H1 (cell line): Measurements from ENCODE around the gene KLB. TPM values are rescaled to one million over a fixed set of nuclear protein-coding genes. Genes with fewer than 3 reads are reported as not detected.

Experiments
- CTCF ChIA-PET: fragments of 300-600 bp; sonication (Branson Sonifier 250); formaldehyde crosslinking; loops from one replicate; lab custom pipeline; 2021; ENCODE audit not compliant: partially characterized antibody; lab: Charles Lee
- POLR2A ChIA-PET: fragments of 300-600 bp; sonication (Branson Sonifier 250); formaldehyde crosslinking; loops from one replicate; lab custom pipeline; 2021; ENCODE audit warnings: inconsistent platforms; ENCODE audit not compliant: partially characterized antibody; lab: Charles Lee
- DNase-seq, 2 experiments: peaks; one replicate each; pipeline versions ENCODE4 v3.0.0 to v3.0.0-alpha.2; 2010 to 2022; ENCODE audit warnings: low spot score in 2 of 2, low read depth in 1 of 2, mixed read lengths in 1 of 2
- FAIRE-seq: peaks from 2 replicates; lab custom pipeline; 2011; peaks lifted over from hg19 to GRCh38; lab: Jason Lieb, UNC
- H2AFZ ChIP-seq: 2 replicates; pipeline ENCODE4 v1.8.1; 2012; ENCODE audit warnings: low read length, inconsistent platforms
- H2AK5ac ChIP-seq: 2 replicates; pipeline ENCODE4 v1.6.1; 2013; ENCODE audit warnings: low read depth, low read length
- H2BK120ac ChIP-seq: replicated peaks from 2 replicates; pipeline ENCODE3; 2013; ENCODE audit warnings: low read depth, low read length, inconsistent platforms
- H2BK12ac ChIP-seq: 2 replicates; pipeline ENCODE4 v1.6.1; 2013; ENCODE audit warnings: low read depth, low read length
- H2BK15ac ChIP-seq: 2 replicates; pipeline ENCODE4 v1.6.1; 2013; ENCODE audit warnings: low read length
- H2BK20ac ChIP-seq: 2 replicates; pipeline ENCODE4 v1.6.1; 2013; ENCODE audit warnings: low read length
- H2BK5ac ChIP-seq: 2 replicates; pipeline ENCODE4 v1.6.1; 2013; ENCODE audit warnings: low read depth, low read length
- H3K14ac ChIP-seq: 2 replicates; pipeline ENCODE4 v1.6.1; 2013; ENCODE audit warnings: inconsistent platforms; ENCODE audit not compliant: insufficient read length
- H3K18ac ChIP-seq: 2 replicates; pipeline ENCODE4 v1.6.1; 2013; ENCODE audit warnings: low read length; ENCODE audit errors: extremely low read depth
- H3K23ac ChIP-seq: 2 replicates; pipeline ENCODE4 v1.6.1; 2013; ENCODE audit warnings: inconsistent platforms; ENCODE audit not compliant: insufficient read length
- H3K23me2 ChIP-seq: 2 replicates; pipeline ENCODE4 v1.6.1; 2013; ENCODE audit warnings: low read depth, low read length
- H3K27ac ChIP-seq: 2 replicates; pipeline ENCODE4 v1.6.1; 2011; ENCODE audit warnings: low read depth, low read length, inconsistent platforms
- H3K27me3 ChIP-seq, 4 experiments: replicated peaks in 1 of 4; 1 replicate in 1 of 4; 2 replicates in 3 of 4; pipeline versions ENCODE4 v1.6.1 to v1.8.1; 2011 to 2013; ENCODE audit warnings: low read length in 3 of 4, mild to moderate bottlenecking in 3 of 4, inconsistent platforms in 2 of 4, mixed read lengths in 2 of 4, moderate library complexity in 1 of 4; ENCODE audit not compliant: control insufficient read depth in 3 of 4, insufficient read depth in 3 of 4; ENCODE audit errors: extremely low read depth in 1 of 4
- H3K36me3 ChIP-seq, 4 experiments: 2 replicates each; pipeline versions ENCODE4 v1.6.1 to v1.8.1; 2011 to 2013; ENCODE audit warnings: mild to moderate bottlenecking in 4 of 4, low read length in 3 of 4, moderate library complexity in 2 of 4, control low read depth in 1 of 4, inconsistent platforms in 1 of 4; ENCODE audit not compliant: insufficient read depth in 4 of 4, control insufficient read depth in 2 of 4
- H3K4ac ChIP-seq: replicated peaks from 2 replicates; pipeline ENCODE3; 2013; ENCODE audit warnings: low read length, low read depth, mixed read lengths, inconsistent platforms; ENCODE audit not compliant: insufficient read length
- H3K4me1 ChIP-seq, 4 experiments: replicated peaks in 1 of 4; 1 replicate in 1 of 4; 2 replicates in 3 of 4; pipeline versions ENCODE4 v1.6.1 to v1.8.1; 2011 to 2013; ENCODE audit warnings: low read length in 3 of 4, inconsistent platforms in 2 of 4, mixed read lengths in 1 of 4; ENCODE audit not compliant: insufficient read depth in 4 of 4, control insufficient read depth in 3 of 4
- H3K4me2 ChIP-seq, 2 experiments: 2 replicates each; pipeline versions ENCODE4 v1.6.1 to v1.8.1; 2011 to 2013; ENCODE audit warnings: low read depth in 2 of 2, low read length in 2 of 2, control low read depth in 1 of 2, inconsistent platforms in 1 of 2, mild to moderate bottlenecking in 1 of 2; ENCODE audit not compliant: insufficient read depth in 1 of 2
- H3K4me3 ChIP-seq, 4 experiments: fragments of 200-600, 300-600 bp in 1 of 4; sonication (generic), shearing (Covaris generic), sonication (Bioruptor Twin) in 1 of 4; 2 replicates each; pipeline versions ENCODE4 v1.5.1 to v1.8.1; 2011 to 2016; ENCODE audit warnings: low read length in 4 of 4, low read depth in 3 of 4, control low read depth in 2 of 4, inconsistent platforms in 2 of 4, mild to moderate bottlenecking in 2 of 4, mixed read lengths in 1 of 4, moderate library complexity in 1 of 4; ENCODE audit not compliant: insufficient read depth in 2 of 4; ENCODE audit errors: extremely low read depth in 1 of 4
- H3K56ac ChIP-seq: replicated peaks from 2 replicates; pipeline ENCODE3; 2013; ENCODE audit warnings: low read depth, mild to moderate bottlenecking, mixed read lengths, low read length, inconsistent platforms; ENCODE audit not compliant: insufficient read length
- H3K79me1 ChIP-seq: 2 replicates; pipeline ENCODE4 v1.6.1; 2013; ENCODE audit warnings: low read depth, low read length, control low read depth
- H3K79me2 ChIP-seq, 2 experiments: 2 replicates each; pipeline versions ENCODE4 v1.6.1 to v1.8.1; 2012 to 2013; ENCODE audit warnings: low read length in 2 of 2, mild to moderate bottlenecking in 2 of 2, inconsistent platforms in 1 of 2; ENCODE audit not compliant: insufficient read depth in 2 of 2, control insufficient read depth in 1 of 2
- H3K9ac ChIP-seq, 4 experiments: replicated peaks in 1 of 4; 1 replicate in 1 of 4; 2 replicates in 3 of 4; pipeline versions ENCODE4 v1.6.1 to v1.8.1; 2011 to 2013; ENCODE audit warnings: low read depth in 3 of 4, low read length in 3 of 4, control low read depth in 2 of 4, mild to moderate bottlenecking in 2 of 4, moderate library complexity in 2 of 4, inconsistent platforms in 1 of 4; ENCODE audit errors: extremely low read depth in 1 of 4
- H3K9me3 ChIP-seq, 2 experiments: 2 replicates each; pipeline versions ENCODE4 v1.6.1 to v1.8.1; 2012 to 2013; ENCODE audit warnings: mild to moderate bottlenecking in 2 of 2, moderate library complexity in 2 of 2, control low read depth in 1 of 2, inconsistent platforms in 1 of 2, low read depth in 1 of 2, low read length in 1 of 2, mixed read lengths in 1 of 2; ENCODE audit not compliant: insufficient read depth in 2 of 2
- H4K20me1 ChIP-seq, 2 experiments: replicated peaks in 1 of 2; 2 replicates each; pipeline versions ENCODE3 to v1.8.1; 2011 to 2013; ENCODE audit warnings: inconsistent platforms in 2 of 2, low read length in 2 of 2, mild to moderate bottlenecking in 1 of 2; ENCODE audit not compliant: insufficient read depth in 2 of 2, control insufficient read depth in 1 of 2
- H4K5ac ChIP-seq: 2 replicates; pipeline ENCODE4 v1.6.1; 2013; ENCODE audit warnings: low read length, low read depth, mixed read lengths, inconsistent platforms; ENCODE audit not compliant: insufficient read length
- H4K8ac ChIP-seq: 2 replicates; pipeline ENCODE4 v1.8.0; 2013; ENCODE audit warnings: mild to moderate bottlenecking, moderate library complexity, low read length, inconsistent platforms; ENCODE audit not compliant: insufficient read depth; ENCODE audit errors: extremely low read depth
- H4K91ac ChIP-seq: replicated peaks from 2 replicates; pipeline ENCODE3; 2013; ENCODE audit warnings: low read length, mixed read lengths, inconsistent platforms; ENCODE audit not compliant: insufficient read length
- BACH1 ChIP-seq: IDR thresholded peaks from 2 replicates; pipeline ENCODE4 v1.6.1; 2012; ENCODE audit warnings: low read length, improper control_type of control experiment
- CHD1 ChIP-seq: IDR thresholded peaks from 2 replicates; pipeline ENCODE4 v1.6.1; 2012; ENCODE audit warnings: low read depth, low read length, improper control_type of control experiment
- CHD2 ChIP-seq: IDR thresholded peaks from 2 replicates; pipeline ENCODE4 v1.6.1; 2012; ENCODE audit warnings: low read length, improper control_type of control experiment
- EP300 ChIP-seq, 2 experiments: IDR thresholded peaks; 1 replicate in 1 of 2; 2 replicates in 1 of 2; pipeline ENCODE4 v1.6.1; 2011 to 2012; ENCODE audit warnings: low read depth in 2 of 2, low read length in 2 of 2, mild to moderate bottlenecking in 2 of 2, borderline replicate concordance in 1 of 2, inconsistent platforms in 1 of 2, moderate library complexity in 1 of 2
- EZH2 ChIP-seq: fragments of 200-600 bp; sonication (generic); IDR thresholded peaks from 2 replicates; pipeline ENCODE4 v1.7.1; 2012; ENCODE audit warnings: low read depth, mild to moderate bottlenecking, moderate library complexity, low read length, inconsistent platforms; ENCODE audit not compliant: severe bottlenecking
- FOSL1 ChIP-seq: IDR thresholded peaks from 2 replicates; pipeline ENCODE4 v1.6.1; 2011; ENCODE audit warnings: mild to moderate bottlenecking, low read depth, low read length, moderate library complexity; ENCODE audit not compliant: insufficient read depth
- HDAC2 ChIP-seq, 2 experiments: fragments of 300-600 bp in 1 of 2; sonication (generic) in 1 of 2; IDR thresholded peaks; 2 replicates each; pipeline ENCODE4 v1.6.1; 2011 to 2012; ENCODE audit warnings: low read depth in 2 of 2, low read length in 2 of 2, mild to moderate bottlenecking in 2 of 2, moderate library complexity in 2 of 2, borderline replicate concordance in 1 of 2, inconsistent platforms in 1 of 2
- HDAC6 ChIP-seq: IDR thresholded peaks from one replicate; pipeline ENCODE4 v1.7.1; 2012; ENCODE audit warnings: low read depth, mild to moderate bottlenecking, inconsistent platforms, low read length, moderate library complexity
- TCF12 ChIP-seq: IDR thresholded peaks from 2 replicates; pipeline ENCODE4 v1.6.1; 2011; ENCODE audit warnings: low read depth, mild to moderate bottlenecking, low read length
- TEAD4 ChIP-seq: IDR thresholded peaks from 2 replicates; pipeline ENCODE4 v1.6.1; 2012; ENCODE audit warnings: low read depth, low read length, inconsistent platforms, mixed read lengths
- YY1 ChIP-seq: IDR thresholded peaks from 2 replicates; pipeline ENCODE4 v1.6.1; 2011; ENCODE audit warnings: low read depth, mild to moderate bottlenecking, low read length
- WGBS, 2 experiments: shearing (Covaris generic) in 1 of 2; methylation state at CpG; one replicate each; pipeline versions ENCODE4 v1.1.6 to v1.1.7; 2013 to 2015; ENCODE audit warnings: low lambda C conversion rate in 2 of 2, mixed read lengths in 2 of 2, inconsistent platforms in 1 of 2, low coverage in 1 of 2, missing lambda C conversion rate in 1 of 2; ENCODE audit not compliant: insufficient replicate concordance in 2 of 2, insufficient coverage in 1 of 2, insufficient read length in 1 of 2; ENCODE audit errors: extremely low coverage in 1 of 2, missing lambda C conversion rate in 1 of 2; 5-methylcytosine and 5-hydroxymethylcytosine counted together
- polyA plus RNA-seq, 7 experiments: library from polyadenylated mRNA; depleted of rRNA in 3 of 7; stranded (reverse) in 5 of 7; unstranded in 2 of 7; fragments of >200 nt in 5 of 7; fragments of 200-250 nt in 2 of 7; gene quantifications; 1 replicate in 5 of 7; 2 replicates in 1 of 7; 4 replicates in 1 of 7; pipeline versions ENCODE4 v1.2.1 to v1.2.3, GENCODE V29; 2011 to 2013; ENCODE audit warnings: missing spikeins in 2 of 7, mixed read lengths in 2 of 7
- total RNA-seq: library from RNA; stranded (reverse); fragmentation: NEBNext Ultra II Directional; extraction: Animal tissue kit (Norgen Biotek cat#: 25700); gene quantifications from 2 replicates; pipeline ENCODE4 v1.2.1, GENCODE V29; 2021

KLB gene
- total and polyA plus RNA-seq, 2 of the 8 experiments (the other 6 are each of a cell fraction or from before 2014, with no cell fraction given) = 0.03 TPM; not detected in 1

DNA sequence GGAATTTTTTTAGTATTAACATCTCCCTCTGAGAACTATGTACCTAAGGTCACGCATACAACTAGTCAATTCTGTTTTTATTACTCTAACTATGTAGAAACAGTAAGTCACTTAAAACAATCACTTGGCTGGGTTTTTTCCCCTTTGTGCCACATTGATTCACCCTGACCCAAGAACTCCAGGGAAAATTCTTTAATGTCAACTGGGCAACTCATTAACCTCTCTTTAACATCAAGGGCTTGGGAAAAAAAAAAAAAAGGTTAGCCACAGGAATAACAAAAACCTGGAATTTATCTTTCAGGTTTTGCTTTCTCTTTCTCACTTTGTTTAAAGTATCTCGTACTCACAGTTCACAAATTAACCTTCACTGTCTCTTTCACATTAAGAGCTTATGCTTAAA, 43.9 kb downstream of the KLB start:
- FAIRE-seq = no peak
- no peak for DNase-seq
- no peak overlapping the region for H2BK15ac ChIP-seq
- H3K56ac ChIP-seq = no peak overlapping the region
- no peak overlapping the region for H2BK20ac ChIP-seq
- no peak overlapping the region for H2AFZ ChIP-seq
- CTCF ChIA-PET = no interaction called here
- H3K4me2 ChIP-seq = no peak overlapping the region
- no peak overlapping the region for H3K23ac ChIP-seq
- H4K5ac ChIP-seq = no peak overlapping the region
- H2BK5ac ChIP-seq = no peak overlapping the region
- H2BK120ac ChIP-seq = no peak overlapping the region
- no peak for TF ChIP-seq TCF12
- TF ChIP-seq EP300 (IDR thresholded peaks at IDR 0.05; ENCODE audit: borderline replicate concordance in 1 of 2, low read depth in 2 of 2, low read length in 2 of 2) = no peak
- TF ChIP-seq EZH2 = no peak
- TF ChIP-seq HDAC2 (IDR thresholded peaks at IDR 0.05; ENCODE audit: borderline replicate concordance in 1 of 2, low read depth in 2 of 2, low read length in 2 of 2) = no peak
- no peak for TF ChIP-seq YY1
- no peak for TF ChIP-seq HDAC6
- no peak for TF ChIP-seq BACH1
- no peak for TF ChIP-seq FOSL1
- TF ChIP-seq CHD2 = no peak
- no peak for TF ChIP-seq CHD1
- no peak for TF ChIP-seq TEAD4
- no peak overlapping the region for H3K4me3 ChIP-seq
- H4K8ac ChIP-seq = no peak overlapping the region
- peaks cover 20 to 55% (median 35%) of the 10 kb centered on the region in 4 experiments for H3K36me3 ChIP-seq
- H4K20me1 ChIP-seq = peaks cover 4 to 6% of the 10 kb centered on the region in 2 experiments
- H3K79me2 ChIP-seq = peaks cover 0 to 4% of the 10 kb centered on the region in 2 experiments; a peak in 2 of 4 replicates
- no peaks in the 10 kb centered on the region for H3K9me3 ChIP-seq
- H3K23me2 ChIP-seq = peaks cover 8% of the 10 kb centered on the region; the same call in 1 of the 2 replicates
- no peak overlapping the region for H3K14ac ChIP-seq
- no peak overlapping the region for H3K18ac ChIP-seq
- H3K4ac ChIP-seq = no peak overlapping the region
- no peaks in the 10 kb centered on the region; the same call in 1 of the 2 replicates for H3K79me1 ChIP-seq
- H2BK12ac ChIP-seq = no peak overlapping the region
- 64% methylated on average over 2 of the region's 2 CpGs; no CpG with 5 or more reads in 1 of the 2 experiments for whole genome bisulfite sequencing, 2 experiments
- POLR2A ChIA-PET = interaction anchor here (0.6 to 6.2 kb wide), 10 partner anchors 7 to 561 kb away, joined by 3 to 133 read pairs (median 4); partner anchors contain the start of genes LIAS, RPL9 and UGDH
- H3K27me3 ChIP-seq = no peaks in the 10 kb centered on the region; a peak in 1 of 7 replicates
- no peak overlapping the region for H3K9ac ChIP-seq
- no peak overlapping the region for H4K91ac ChIP-seq
- no peak overlapping the region for H3K27ac ChIP-seq
- no peak overlapping the region for H2AK5ac ChIP-seq
- H3K4me1 ChIP-seq = peaks cover 0 to 7% (median 2%) of the 10 kb centered on the region in 4 experiments; a peak in 3 of 7 replicates
